ENCODE data around the gene CHST8.

DNA sequence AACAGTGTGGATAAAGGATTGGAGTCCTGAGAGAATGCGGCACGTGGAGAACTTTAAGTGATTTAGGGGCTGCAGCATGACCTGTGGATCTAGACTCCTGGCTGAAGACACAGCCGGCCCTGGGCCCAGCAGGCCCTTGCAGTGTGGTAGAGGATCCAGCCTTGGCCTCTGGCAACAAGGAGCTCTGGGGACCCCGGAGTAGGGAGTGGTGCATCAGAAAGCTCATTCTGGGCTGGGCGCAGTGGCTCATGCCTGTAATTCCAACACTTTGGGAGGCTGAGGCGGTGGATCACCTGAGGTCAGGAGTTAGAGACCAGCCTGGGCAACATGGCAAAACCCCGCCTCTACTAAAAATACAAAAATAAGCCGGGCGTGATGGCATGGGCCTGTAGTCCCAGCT is 76.0 kb downstream of the CHST8 start:
- TF ChIP-seq, protein P1, sequence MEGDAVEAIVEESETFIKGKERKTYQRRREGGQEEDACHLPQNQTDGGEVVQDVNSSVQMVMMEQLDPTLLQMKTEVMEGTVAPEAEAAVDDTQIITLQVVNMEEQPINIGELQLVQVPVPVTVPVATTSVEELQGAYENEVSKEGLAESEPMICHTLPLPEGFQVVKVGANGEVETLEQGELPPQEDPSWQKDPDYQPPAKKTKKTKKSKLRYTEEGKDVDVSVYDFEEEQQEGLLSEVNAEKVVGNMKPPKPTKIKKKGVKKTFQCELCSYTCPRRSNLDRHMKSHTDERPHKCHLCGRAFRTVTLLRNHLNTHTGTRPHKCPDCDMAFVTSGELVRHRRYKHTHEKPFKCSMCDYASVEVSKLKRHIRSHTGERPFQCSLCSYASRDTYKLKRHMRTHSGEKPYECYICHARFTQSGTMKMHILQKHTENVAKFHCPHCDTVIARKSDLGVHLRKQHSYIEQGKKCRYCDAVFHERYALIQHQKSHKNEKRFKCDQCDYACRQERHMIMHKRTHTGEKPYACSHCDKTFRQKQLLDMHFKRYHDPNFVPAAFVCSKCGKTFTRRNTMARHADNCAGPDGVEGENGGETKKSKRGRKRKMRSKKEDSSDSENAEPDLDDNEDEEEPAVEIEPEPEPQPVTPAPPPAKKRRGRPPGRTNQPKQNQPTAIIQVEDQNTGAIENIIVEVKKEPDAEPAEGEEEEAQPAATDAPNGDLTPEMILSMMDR (IDR thresholded peaks at IDR 0.05; ENCODE audit: insufficient read depth, low read length): no peak
- TF ChIP-seq POLR2AphosphoS5 (IDR thresholded peaks at IDR 0.05; ENCODE audit: low read depth) (no peak), GABPA (IDR thresholded peaks at IDR 0.05; ENCODE audit: low read depth) (no peak), SPI1 (IDR thresholded peaks at IDR 0.05; ENCODE audit: borderline replicate concordance, low read depth) (no peak)
- TF ChIP-seq, protein P2, sequence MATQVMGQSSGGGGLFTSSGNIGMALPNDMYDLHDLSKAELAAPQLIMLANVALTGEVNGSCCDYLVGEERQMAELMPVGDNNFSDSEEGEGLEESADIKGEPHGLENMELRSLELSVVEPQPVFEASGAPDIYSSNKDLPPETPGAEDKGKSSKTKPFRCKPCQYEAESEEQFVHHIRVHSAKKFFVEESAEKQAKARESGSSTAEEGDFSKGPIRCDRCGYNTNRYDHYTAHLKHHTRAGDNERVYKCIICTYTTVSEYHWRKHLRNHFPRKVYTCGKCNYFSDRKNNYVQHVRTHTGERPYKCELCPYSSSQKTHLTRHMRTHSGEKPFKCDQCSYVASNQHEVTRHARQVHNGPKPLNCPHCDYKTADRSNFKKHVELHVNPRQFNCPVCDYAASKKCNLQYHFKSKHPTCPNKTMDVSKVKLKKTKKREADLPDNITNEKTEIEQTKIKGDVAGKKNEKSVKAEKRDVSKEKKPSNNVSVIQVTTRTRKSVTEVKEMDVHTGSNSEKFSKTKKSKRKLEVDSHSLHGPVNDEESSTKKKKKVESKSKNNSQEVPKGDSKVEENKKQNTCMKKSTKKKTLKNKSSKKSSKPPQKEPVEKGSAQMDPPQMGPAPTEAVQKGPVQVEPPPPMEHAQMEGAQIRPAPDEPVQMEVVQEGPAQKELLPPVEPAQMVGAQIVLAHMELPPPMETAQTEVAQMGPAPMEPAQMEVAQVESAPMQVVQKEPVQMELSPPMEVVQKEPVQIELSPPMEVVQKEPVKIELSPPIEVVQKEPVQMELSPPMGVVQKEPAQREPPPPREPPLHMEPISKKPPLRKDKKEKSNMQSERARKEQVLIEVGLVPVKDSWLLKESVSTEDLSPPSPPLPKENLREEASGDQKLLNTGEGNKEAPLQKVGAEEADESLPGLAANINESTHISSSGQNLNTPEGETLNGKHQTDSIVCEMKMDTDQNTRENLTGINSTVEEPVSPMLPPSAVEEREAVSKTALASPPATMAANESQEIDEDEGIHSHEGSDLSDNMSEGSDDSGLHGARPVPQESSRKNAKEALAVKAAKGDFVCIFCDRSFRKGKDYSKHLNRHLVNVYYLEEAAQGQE (IDR thresholded peaks at IDR 0.05; ENCODE audit: insufficient replicate concordance, low read depth): no peak

Data from HL-60 (cell line).